GM23338 (cell line): ENCODE data around the gene SEC11A. TPM values are rescaled to one million over a fixed set of nuclear protein-coding genes. Genes with fewer than 3 reads are reported as not detected.

Source experiments
- ATAC-seq: fragments of 200-7000 bp; cut with Tn5 transposase; 3 replicates; pipeline ENCODE4 v1.9.1; 2020
- DNase-seq: peaks from one replicate; pipeline ENCODE4 v3.0.0-alpha.2; 2015; ENCODE audit warnings: low spot score
- H2AFZ ChIP-seq: fragments of 200-600 bp; sonication (generic); 2 replicates; pipeline ENCODE4 v1.8.0; 2016; ENCODE audit warnings: antibody characterized with exemption, mild to moderate bottlenecking, moderate library complexity
- H3F3A ChIP-seq: fragments of 200-600 bp; sonication (generic); replicated peaks from 2 replicates; pipeline ENCODE4 v1.8.0; 2017; ENCODE audit warnings: antibody characterized with exemption, mixed run types, low read depth
- H3K27ac ChIP-seq: fragments of 200-600 bp; sonication (generic); 2 replicates; pipeline ENCODE4 v1.6.1; 2016; ENCODE audit warnings: low read depth
- H3K27me3 ChIP-seq: fragments of 200-600 bp; sonication (generic); 2 replicates; pipeline ENCODE4 v1.8.0; 2016; ENCODE audit warnings: mild to moderate bottlenecking, mixed run types, moderate library complexity; ENCODE audit not compliant: insufficient read depth
- H3K36me3 ChIP-seq: fragments of 200-600 bp; sonication (generic); 2 replicates; pipeline ENCODE4 v1.8.0; 2016; ENCODE audit warnings: mild to moderate bottlenecking; ENCODE audit not compliant: insufficient read depth
- H3K4me1 ChIP-seq: fragments of 200-600 bp; sonication (generic); 2 replicates; pipeline ENCODE4 v1.8.0; 2016; ENCODE audit warnings: mild to moderate bottlenecking, moderate library complexity; ENCODE audit not compliant: insufficient read depth
- H3K4me2 ChIP-seq: fragments of 200-600 bp; sonication (generic); 2 replicates; pipeline ENCODE4 v1.7.1; 2017; ENCODE audit warnings: mixed run types
- H3K4me3 ChIP-seq: fragments of 200-600 bp; sonication (generic); 2 replicates; pipeline ENCODE4 v1.6.1; 2016; ENCODE audit warnings: mixed run types
- H3K79me2 ChIP-seq: fragments of 200-600 bp; sonication (generic); replicated peaks from 2 replicates; pipeline ENCODE4 v1.8.0; 2017; ENCODE audit warnings: mild to moderate bottlenecking; ENCODE audit not compliant: insufficient read depth
- H3K9me2 ChIP-seq: fragments of 200-600 bp; sonication (generic); 2 replicates; pipeline ENCODE4 v1.8.0; 2017; ENCODE audit not compliant: insufficient read depth
- H4K20me1 ChIP-seq: fragments of 200-600 bp; sonication (generic); replicated peaks from 2 replicates; pipeline ENCODE4 v1.8.0; 2017; ENCODE audit warnings: mild to moderate bottlenecking; ENCODE audit not compliant: insufficient read depth
- H3K27ac Mint-ChIP-seq: 2 replicates; pipeline ENCODE4 v1.8.0; 2020; ENCODE audit warnings: inconsistent platforms, mild to moderate bottlenecking, moderate library complexity, mixed read lengths
- H3K27me3 Mint-ChIP-seq: 3 replicates; pipeline ENCODE4 v1.8.0; 2022; ENCODE audit warnings: low read depth, mild to moderate bottlenecking, moderate library complexity, mixed read lengths, inconsistent platforms; ENCODE audit not compliant: insufficient read depth, poor library complexity
- H3K36me3 Mint-ChIP-seq: 3 replicates; pipeline ENCODE4 v1.8.0; 2021; ENCODE audit warnings: low read depth, mild to moderate bottlenecking, inconsistent platforms, moderate library complexity, mixed read lengths
- H3K4me1 Mint-ChIP-seq: 3 replicates; pipeline ENCODE4 v1.8.0; 2020; ENCODE audit warnings: mild to moderate bottlenecking, inconsistent platforms, mixed read lengths
- H3K4me3 Mint-ChIP-seq: 3 replicates; pipeline ENCODE4 v1.8.0; 2021; ENCODE audit warnings: moderate library complexity, mild to moderate bottlenecking, inconsistent platforms, mixed read lengths
- H3K9me3 Mint-ChIP-seq: 3 replicates; pipeline ENCODE4 v1.8.0; 2020; ENCODE audit warnings: moderate library complexity, mild to moderate bottlenecking, inconsistent platforms, mixed read lengths
- CREB1 ChIP-seq: fragments of 250-450 bp; sonication (Bioruptor Pico); IDR thresholded peaks from 2 replicates; pipeline ENCODE4 v1.5.0; 2020; ENCODE audit warnings: low read depth, mild to moderate bottlenecking, moderate library complexity
- EZH2 ChIP-seq: fragments of 200-600 bp; sonication (generic); IDR thresholded peaks from one replicate; pipeline ENCODE4 v1.8.0; 2017; ENCODE audit warnings: antibody characterized with exemption, mild to moderate bottlenecking, low read depth; ENCODE audit not compliant: unreplicated experiment
- EZH2phosphoT487 ChIP-seq: fragments of 200-600 bp; sonication (generic); IDR thresholded peaks from one replicate; pipeline ENCODE4 v1.8.1; 2018; ENCODE audit warnings: antibody characterized with exemption; ENCODE audit not compliant: unreplicated experiment
- JUNB ChIP-seq: IDR thresholded peaks from one replicate; pipeline ENCODE4 v1.6.1; 2016; ENCODE audit warnings: antibody characterized with exemption; ENCODE audit not compliant: unreplicated experiment
- NANOG ChIP-seq: IDR thresholded peaks from 2 replicates; pipeline ENCODE4 v1.6.1; 2016; ENCODE audit warnings: antibody characterized with exemption, borderline replicate concordance
- POLR2AphosphoS5 ChIP-seq: IDR thresholded peaks from 2 replicates; pipeline ENCODE4 v1.6.1; 2016; ENCODE audit warnings: antibody characterized with exemption, low read depth
- STAT1 ChIP-seq: IDR thresholded peaks from one replicate; pipeline ENCODE4 v1.6.1; 2016; ENCODE audit warnings: antibody characterized with exemption; ENCODE audit not compliant: unreplicated experiment
- ZNF331 ChIP-seq: fragments of 250-450 bp; sonication (Bioruptor Pico); IDR thresholded peaks from 2 replicates; pipeline ENCODE4 v1.5.0; 2020; ENCODE audit warnings: low read depth, mild to moderate bottlenecking, moderate library complexity
- polyA plus RNA-seq: library from polyadenylated mRNA; unstranded; fragments of >200 nt; fragmentation: Nextera tagmentation; extraction: Ambion mirVana; gene quantifications from 2 replicates; pipeline ENCODE4 v1.2.1, GENCODE V29; 2016
- total RNA-seq: library from RNA; depleted of rRNA; stranded (reverse); fragments of >200 nt; shearing (Covaris generic); gene quantifications from 2 replicates; pipeline ENCODE4 v1.2.3, GENCODE V29; 2014
- TF ChIP-seq, protein P1 (sequence below): IDR thresholded peaks from 2 replicates; pipeline ENCODE4 v1.6.1; 2016; ENCODE audit warnings: antibody characterized with exemption

The SEC11A gene
- total and polyA plus RNA-seq, 2 experiments from 2014 or later: 191 to 257 TPM

- peak; percentile 67 for ATAC-seq
- H3K9me3 Mint-ChIP-seq: no peaks in the 10 kb centered on the region; the same call in 2 of the 3 replicates
Measured at GRCh38 chr15:84653910-84654688, 61.8 kb downstream of the SEC11A start, which contains the start of gene WDR73. TSS of gene WDR73 (minus strand) at chr15:84654283. CDS start at chr15:84654274, 9 bp downstream.

GRCh38 chr15:84653584-84653909, 62.4 kb downstream of the SEC11A start:
- Mint-ChIP-seq H3K27me3 (peaks cover 13% of the 10 kb centered on the region), H3K4me3 (peak overlapping the region; percentile 99), H3K4me1 (peaks cover 17% of the 10 kb centered on the region; the same call in 2 of the 3 replicates), H3K36me3 (peaks cover 37% of the 10 kb centered on the region), H3K27ac (peak overlapping the region; percentile 97), H3K9me3 (no peaks in the 10 kb centered on the region; the same call in 2 of the 3 replicates)
- no peak for TF ChIP-seq CREB1
- Histone ChIP-seq H3K36me3 (peaks cover 23% of the 10 kb centered on the region; the same call in 1 of the 2 replicates), H3K79me2 (peaks cover 24% of the 10 kb centered on the region), H4K20me1 (peaks cover 5% of the 10 kb centered on the region; the same call in 1 of the 2 replicates), H3F3A (peaks cover 15% of the 10 kb centered on the region), H2AFZ (peak overlapping the region; percentile 86), H3K4me2 (peak overlapping the region; percentile 90), H3K4me3 (peak overlapping the region; percentile 98), H3K27me3 (peaks cover 12% of the 10 kb centered on the region), H3K4me1 (peaks cover 17% of the 10 kb centered on the region), H3K27ac (peak overlapping the region; percentile 84), H3K9me2 (no peaks in the 10 kb centered on the region)
- no peak for ATAC-seq
- DNase-seq: no peak

More at GRCh38 chr15:84653910-84654688, 61.8 kb downstream of the SEC11A start, which contains the start of gene WDR73:
- TF ChIP-seq STAT1 (no peak), ZNF331 (CRISPR knock-in tag) (no peak), EZH2phosphoT487 (no peak), NANOG (no peak), JUNB (no peak), POLR2AphosphoS5 (peak; percentile 91), CREB1 (no peak)
- TF ChIP-seq, protein P1, sequence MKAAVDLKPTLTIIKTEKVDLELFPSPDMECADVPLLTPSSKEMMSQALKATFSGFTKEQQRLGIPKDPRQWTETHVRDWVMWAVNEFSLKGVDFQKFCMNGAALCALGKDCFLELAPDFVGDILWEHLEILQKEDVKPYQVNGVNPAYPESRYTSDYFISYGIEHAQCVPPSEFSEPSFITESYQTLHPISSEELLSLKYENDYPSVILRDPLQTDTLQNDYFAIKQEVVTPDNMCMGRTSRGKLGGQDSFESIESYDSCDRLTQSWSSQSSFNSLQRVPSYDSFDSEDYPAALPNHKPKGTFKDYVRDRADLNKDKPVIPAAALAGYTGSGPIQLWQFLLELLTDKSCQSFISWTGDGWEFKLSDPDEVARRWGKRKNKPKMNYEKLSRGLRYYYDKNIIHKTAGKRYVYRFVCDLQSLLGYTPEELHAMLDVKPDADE: peak; percentile 85
- H3K4me1 Mint-ChIP-seq: peaks cover 23% of the 10 kb centered on the region
- peak within 1 kb of the TSS; percentile 84 for H3K27ac ChIP-seq
- peak within 1 kb of the TSS; percentile 99 for H3K4me3 Mint-ChIP-seq
- H3K27ac Mint-ChIP-seq: peak within 1 kb of the TSS; percentile 97
- H3K4me2 ChIP-seq: peak within 1 kb of the TSS; percentile 90
- H3K27me3 Mint-ChIP-seq: peaks cover 16% of the 10 kb centered on the region
- DNase-seq: peak; percentile 97
- peaks cover 31% of the 10 kb centered on the region for H3K36me3 Mint-ChIP-seq
- H3K36me3 ChIP-seq: 0 out of 2 replicates have a peak, but pooled peaks cover 23% of the 10 kb centered on the region
- peaks cover 22% of the 10 kb centered on the region for H3K4me1 ChIP-seq
- H3K27me3 ChIP-seq: peaks cover 12% of the 10 kb centered on the region
- H3K9me2 ChIP-seq: no peaks in the 10 kb centered on the region
- no peaks in the 10 kb centered on the region; the same call in 1 of the 2 replicates for H4K20me1 ChIP-seq
- H3F3A ChIP-seq: peaks cover 21% of the 10 kb centered on the region
- peaks cover 24% of the 10 kb centered on the region for H3K79me2 ChIP-seq
- peak within 1 kb of the TSS; percentile 96 for H2AFZ ChIP-seq
- peak within 1 kb of the TSS; percentile 98 for H3K4me3 ChIP-seq

- peaks cover 74% of the 10 kb centered on the region for H3K36me3 Mint-ChIP-seq
- Histone ChIP-seq H4K20me1 (peaks cover 7% of the 10 kb centered on the region; the same call in 1 of the 2 replicates), H3K79me2 (peaks cover 24% of the 10 kb centered on the region), H3K36me3 (peaks cover 55% of the 10 kb centered on the region), H3K4me2 (no peak overlapping the region), H2AFZ (no peak overlapping the region), H3K9me2 (no peaks in the 10 kb centered on the region), H3K4me1 (peaks cover 6% of the 10 kb centered on the region), H3K27ac (no peak overlapping the region), H3K4me3 (no peak overlapping the region), H3F3A (peaks cover 5% of the 10 kb centered on the region; the same call in 1 of the 2 replicates), H3K27me3 (no peaks in the 10 kb centered on the region)
- H3K4me3 Mint-ChIP-seq: no peak overlapping the region
- no peaks in the 10 kb centered on the region; the same call in 2 of the 3 replicates for H3K9me3 Mint-ChIP-seq
- DNase-seq (no peak), ATAC-seq (no peak)
- no peak for TF ChIP-seq EZH2
- no peak for TF ChIP-seq NANOG
- TF ChIP-seq ZNF331 (CRISPR knock-in tag): no peak
- no peaks in the 10 kb centered on the region for H3K27me3 Mint-ChIP-seq
- H3K4me1 Mint-ChIP-seq: peaks cover 9% of the 10 kb centered on the region; the same call in 2 of the 3 replicates
- H3K27ac Mint-ChIP-seq: no peak overlapping the region
Measured at GRCh38 chr15:84649706-84650105, 66.2 kb downstream of the SEC11A start.
